ENCODE data around the gene PIM1.

- TF ChIP-seq POLR2A (IDR thresholded peaks at IDR 0.05; ENCODE audit: low read length) = no peak
- no peak for TF ChIP-seq GATA1 (IDR thresholded peaks at IDR 0.05; ENCODE audit: low read depth, low read length)
Observed at GRCh38 chr6:37121556-37121955, 48.4 kb upstream of the PIM1 start.
